ENCODE results near the gene E2F7. TPM values are rescaled to one million over a fixed set of nuclear protein-coding genes. Genes with fewer than 3 reads are reported as not detected.
A peak's percentile ranks its signal among the peaks of the same experiment; 100 is the strongest.

Gene E2F7
- total and polyA plus RNA-seq, 2 experiments from 2014 or later: 31.8 to 40.3 TPM

GRCh38 chr12:77049767-77050353 lies 15.5 kb downstream of the E2F7 start:
- peaks cover 52% of the 10 kb centered on the region for H3K36me3 Mint-ChIP-seq (ENCODE audit: low read depth)
- peak; percentile 68 for DNase-seq (ENCODE audit: low spot score)
- no peak overlapping the region for H3K4me3 ChIP-seq
- no peaks in the 10 kb centered on the region for H3F3A ChIP-seq (replicated peaks; ENCODE audit: low read depth)
- 0 out of 2 replicates have a peak, but pooled peaks cover 5% of the 10 kb centered on the region for H4K20me1 ChIP-seq (replicated peaks; ENCODE audit: insufficient read depth)
- no peaks in the 10 kb centered on the region for H3K27me3 Mint-ChIP-seq (ENCODE audit: insufficient read depth, low read depth, poor library complexity)
- TF ChIP-seq ETS1 (IDR thresholded peaks at IDR 0.05) (no peak), ZNF114 (CRISPR knock-in tag; IDR thresholded peaks at IDR 0.05) (no peak), NANOG (IDR thresholded peaks at IDR 0.05; ENCODE audit: borderline replicate concordance) (no peak), JUNB (IDR thresholded peaks at IDR 0.05; ENCODE audit: unreplicated experiment) (no peak)
- TF ChIP-seq, protein P1, sequence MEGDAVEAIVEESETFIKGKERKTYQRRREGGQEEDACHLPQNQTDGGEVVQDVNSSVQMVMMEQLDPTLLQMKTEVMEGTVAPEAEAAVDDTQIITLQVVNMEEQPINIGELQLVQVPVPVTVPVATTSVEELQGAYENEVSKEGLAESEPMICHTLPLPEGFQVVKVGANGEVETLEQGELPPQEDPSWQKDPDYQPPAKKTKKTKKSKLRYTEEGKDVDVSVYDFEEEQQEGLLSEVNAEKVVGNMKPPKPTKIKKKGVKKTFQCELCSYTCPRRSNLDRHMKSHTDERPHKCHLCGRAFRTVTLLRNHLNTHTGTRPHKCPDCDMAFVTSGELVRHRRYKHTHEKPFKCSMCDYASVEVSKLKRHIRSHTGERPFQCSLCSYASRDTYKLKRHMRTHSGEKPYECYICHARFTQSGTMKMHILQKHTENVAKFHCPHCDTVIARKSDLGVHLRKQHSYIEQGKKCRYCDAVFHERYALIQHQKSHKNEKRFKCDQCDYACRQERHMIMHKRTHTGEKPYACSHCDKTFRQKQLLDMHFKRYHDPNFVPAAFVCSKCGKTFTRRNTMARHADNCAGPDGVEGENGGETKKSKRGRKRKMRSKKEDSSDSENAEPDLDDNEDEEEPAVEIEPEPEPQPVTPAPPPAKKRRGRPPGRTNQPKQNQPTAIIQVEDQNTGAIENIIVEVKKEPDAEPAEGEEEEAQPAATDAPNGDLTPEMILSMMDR (conservative IDR thresholded peaks at IDR 0.05; ENCODE audit: low read depth in 2 of 2): peak; percentile 73 to 82
- H3K4me1 ChIP-seq (ENCODE audit: insufficient read depth): no peaks in the 10 kb centered on the region
- no peak overlapping the region for H3K27ac ChIP-seq (ENCODE audit: low read depth)
- H3K36me3 ChIP-seq (ENCODE audit: insufficient read depth): peaks cover 37% of the 10 kb centered on the region
- no peaks in the 10 kb centered on the region for H3K9me3 Mint-ChIP-seq
- peaks cover 12% of the 10 kb centered on the region; the same call in 1 of the 2 replicates for H3K79me2 ChIP-seq (replicated peaks; ENCODE audit: insufficient read depth)
- no peaks in the 10 kb centered on the region for H3K27me3 ChIP-seq (ENCODE audit: insufficient read depth)
- no peaks in the 10 kb centered on the region for H3K9me2 ChIP-seq (ENCODE audit: insufficient read depth)
- no peak overlapping the region for H3K4me2 ChIP-seq
- peak; percentile 45; the same call in 2 of the 3 replicates for ATAC-seq
- no peaks in the 10 kb centered on the region for H3K4me1 Mint-ChIP-seq
- no peak overlapping the region for H3K27ac Mint-ChIP-seq
- H2AFZ ChIP-seq: no peak overlapping the region
- H3K4me3 Mint-ChIP-seq: no peak overlapping the region

GRCh38 chr12:77047341-77048109 lies 17.8 kb downstream of the E2F7 start:
- ATAC-seq (no peak), DNase-seq (ENCODE audit: low spot score) (no peak)
- H3K79me2 ChIP-seq (replicated peaks; ENCODE audit: insufficient read depth): no peaks in the 10 kb centered on the region
- H2AFZ ChIP-seq: no peak overlapping the region
- peaks cover 57% of the 10 kb centered on the region for H3K36me3 ChIP-seq (ENCODE audit: insufficient read depth)
- Mint-ChIP-seq H3K9me3 (no peaks in the 10 kb centered on the region; the same call in 2 of the 3 replicates), H3K4me3 (no peak overlapping the region), H3K27me3 (ENCODE audit: insufficient read depth, low read depth, poor library complexity) (no peaks in the 10 kb centered on the region), H3K4me1 (no peaks in the 10 kb centered on the region), H3K36me3 (ENCODE audit: low read depth) (peaks cover 56% of the 10 kb centered on the region), H3K27ac (no peak overlapping the region)
- H3K4me3 ChIP-seq: no peak overlapping the region
- H3K27me3 ChIP-seq (ENCODE audit: insufficient read depth): no peaks in the 10 kb centered on the region
- H4K20me1 ChIP-seq (replicated peaks; ENCODE audit: insufficient read depth): 0 out of 2 replicates have a peak, but pooled peaks cover 5% of the 10 kb centered on the region
- no peaks in the 10 kb centered on the region for H3K4me1 ChIP-seq (ENCODE audit: insufficient read depth)
- no peak for TF ChIP-seq NANOG (IDR thresholded peaks at IDR 0.05; ENCODE audit: borderline replicate concordance)
- TF ChIP-seq REST (IDR thresholded peaks at IDR 0.05; ENCODE audit: unreplicated experiment): no peak
- TF ChIP-seq, protein P1 (conservative IDR thresholded peaks at IDR 0.05; ENCODE audit: low read depth in 2 of 2): peak; percentile 26 to 41; a peak in 3 of 4 replicates
- H3K9me2 ChIP-seq (ENCODE audit: insufficient read depth): no peaks in the 10 kb centered on the region
- H3K27ac ChIP-seq (ENCODE audit: low read depth): no peak overlapping the region
- H3F3A ChIP-seq (replicated peaks; ENCODE audit: low read depth): no peaks in the 10 kb centered on the region
- no peak overlapping the region for H3K4me2 ChIP-seq

All from GM23338 (cell line).